CD4-positive, alpha-beta memory T cell (primary cell): Measurements from ENCODE around the gene CTSD. TPM values are rescaled to one million over a fixed set of nuclear protein-coding genes. Genes with fewer than 3 reads are reported as not detected.

Experiments used
- CTCF ChIA-PET: fragments of 350-600 bp; sonication (Branson Sonifier 250); formaldehyde crosslinking; loops from one replicate; lab custom pipeline; 2021; ENCODE audit warnings: inconsistent platforms; ENCODE audit not compliant: partially characterized antibody; lab: Charles Lee
- POLR2A ChIA-PET: fragments of 350-600 bp; sonication (Branson Sonifier 250); formaldehyde crosslinking; loops from one replicate; lab custom pipeline; 2021; ENCODE audit not compliant: partially characterized antibody; lab: Charles Lee
- DNase-seq, 5 donors: peaks; one replicate each; pipeline versions ENCODE4 v3.0.0 to v3.0.0-alpha.2; 2020 to 2022; ENCODE audit warnings: mixed read lengths in 1 of 5
- H3K27ac ChIP-seq: one replicate; pipeline ENCODE4 v1.7.0; 2013; ENCODE audit warnings: low read depth, low read length
- H3K27me3 ChIP-seq: 2 replicates; pipeline ENCODE4 v1.7.0; 2013; ENCODE audit warnings: mild to moderate bottlenecking, low read length, moderate library complexity; ENCODE audit not compliant: insufficient read depth
- H3K36me3 ChIP-seq: 2 replicates; pipeline ENCODE4 v1.7.0; 2013; ENCODE audit warnings: mild to moderate bottlenecking, low read length, moderate library complexity; ENCODE audit not compliant: insufficient read depth
- H3K4me1 ChIP-seq: 2 replicates; pipeline ENCODE4 v1.7.0; 2013; ENCODE audit warnings: mild to moderate bottlenecking, low read length, moderate library complexity; ENCODE audit not compliant: insufficient read depth
- H3K4me3 ChIP-seq, 2 donors: one replicate each; pipeline ENCODE4 v1.7.0; 2013; ENCODE audit warnings: low read length in 2 of 2, mild to moderate bottlenecking in 1 of 2
- H3K9me3 ChIP-seq, 2 donors: one replicate each; pipeline ENCODE4 v1.7.0; 2013; ENCODE audit warnings: low read length in 2 of 2, control low read depth in 1 of 2; ENCODE audit not compliant: control insufficient read depth in 1 of 2
- H3K27ac Mint-ChIP-seq, 7 donors: one replicate each; pipeline ENCODE4 v1.8.0; 2020 to 2021; ENCODE audit warnings: mixed read lengths in 7 of 7, mild to moderate bottlenecking in 6 of 7, inconsistent platforms in 3 of 7, moderate library complexity in 3 of 7
- H3K27me3 Mint-ChIP-seq, 2 donors: one replicate each; pipeline ENCODE4 v1.8.0; 2020 to 2021; ENCODE audit warnings: mixed read lengths in 2 of 2
- H3K36me3 Mint-ChIP-seq, 2 donors: one replicate each; pipeline ENCODE4 v1.8.0; 2020 to 2021; ENCODE audit warnings: mixed read lengths in 2 of 2, inconsistent platforms in 1 of 2, mild to moderate bottlenecking in 1 of 2
- H3K4me1 Mint-ChIP-seq, 4 donors: one replicate each; pipeline ENCODE4 v1.8.0; 2020 to 2021; ENCODE audit warnings: mixed read lengths in 4 of 4, mild to moderate bottlenecking in 1 of 4
- H3K4me3 Mint-ChIP-seq, 8 donors: one replicate each; pipeline ENCODE4 v1.8.0; 2020 to 2021; ENCODE audit warnings: mixed read lengths in 8 of 8, mild to moderate bottlenecking in 7 of 8, moderate library complexity in 6 of 8, inconsistent platforms in 3 of 8
- H3K9me3 Mint-ChIP-seq, 8 donors: one replicate each; pipeline ENCODE4 v1.8.0; 2020 to 2021; ENCODE audit warnings: mixed read lengths in 8 of 8, mild to moderate bottlenecking in 5 of 8, inconsistent platforms in 3 of 8, moderate library complexity in 1 of 8
- intact Hi-C: fragments of 100-400 bp; cut with micrococcal nuclease; formaldehyde crosslinking; loops from one replicate; pipeline ENCODE4 v1.15.1; 2023
- polyA plus RNA-seq, 2 donors: library from polyadenylated mRNA; unstranded; fragments of 300-500 nt; fragmentation: Illumina TruSeq; gene quantifications; one replicate each; pipeline ENCODE4 v1.2.3, GENCODE V29; 2021
- total RNA-seq, 2 experiments: library from RNA; stranded (reverse); gene quantifications; one replicate each; pipeline ENCODE4 v1.2.3, GENCODE V29; 2021

The CTSD gene
- total and polyA plus RNA-seq, 4 experiments from 2014 or later: 122 to 214 (median 171) TPM

- no peaks in the 10 kb centered on the region for H3K36me3 ChIP-seq
- Mint-ChIP-seq H3K4me1 (peaks cover 4 to 16% (median 9%) of the 10 kb centered on the region in 4 donors), H3K27ac (peak overlapping the region in 1 of 7 donors; percentile 15), H3K36me3 (no peaks in the 10 kb centered on the region), H3K9me3 (no peaks in the 10 kb centered on the region), H3K4me3 (no peak overlapping the region), H3K27me3 (no peaks in the 10 kb centered on the region)
- no peak for DNase-seq
- peaks cover 13% of the 10 kb centered on the region for H3K4me1 ChIP-seq
- intact Hi-C loops: no loop called here
- H3K27ac ChIP-seq: no peak overlapping the region
- ChIA-PET POLR2A (interaction anchor here (0.7 kb wide), 1 partner anchor 20 kb away, joined by 3 read pairs; no protein-coding TSS in a partner anchor), CTCF (interaction anchor here (1.0 to 2.7 kb wide), 4 partner anchors 15 to 225 kb away, joined by 3 to 9 read pairs (median 4); no protein-coding TSS in a partner anchor)
- H3K9me3 ChIP-seq: no peaks in the 10 kb centered on the region
- H3K4me3 ChIP-seq: no peak overlapping the region
- no peaks in the 10 kb centered on the region for H3K27me3 ChIP-seq
Measured at GRCh38 chr11:1776944-1777715, 13.4 kb upstream of the CTSD start.

- Histone ChIP-seq H3K27ac (no peak overlapping the region), H3K4me1 (peaks cover 19% of the 10 kb centered on the region), H3K36me3 (no peaks in the 10 kb centered on the region), H3K9me3 (no peaks in the 10 kb centered on the region), H3K4me3 (no peak overlapping the region), H3K27me3 (no peaks in the 10 kb centered on the region)
- POLR2A ChIA-PET: no interaction called here
- H3K4me1 Mint-ChIP-seq: peaks cover 6 to 23% (median 13%) of the 10 kb centered on the region in 4 donors
- CTCF ChIA-PET: interaction anchor here (2.7 kb wide), 1 partner anchor 82 kb away, joined by 9 read pairs; no protein-coding TSS in a partner anchor
- H3K4me3 Mint-ChIP-seq: no peak overlapping the region
- no peaks in the 10 kb centered on the region for H3K9me3 Mint-ChIP-seq
- H3K27ac Mint-ChIP-seq: no peak overlapping the region
- DNase-seq: no peak
- H3K36me3 Mint-ChIP-seq: no peaks in the 10 kb centered on the region
- intact Hi-C loops: no loop called here
- H3K27me3 Mint-ChIP-seq: no peaks in the 10 kb centered on the region
Measured at GRCh38 chr11:1776331-1776851, 12.7 kb upstream of the CTSD start.

GRCh38 chr11:1774886-1775285 is 11.2 kb upstream of the CTSD start:
- Mint-ChIP-seq H3K4me1 (peaks cover 8 to 23% (median 15%) of the 10 kb centered on the region in 4 donors), H3K4me3 (no peak overlapping the region), H3K36me3 (no peaks in the 10 kb centered on the region), H3K27ac (no peak overlapping the region), H3K9me3 (no peaks in the 10 kb centered on the region), H3K27me3 (no peaks in the 10 kb centered on the region)
- H3K4me1 ChIP-seq: peaks cover 19% of the 10 kb centered on the region
- ChIA-PET POLR2A (interaction anchor here (2.8 kb wide), 1 partner anchor 17 kb away, joined by 8 read pairs; no protein-coding TSS in a partner anchor), CTCF (interaction anchor here (3.8 kb wide), 1 partner anchor 81 kb away, joined by 26 read pairs; no protein-coding TSS in a partner anchor)
- H3K27me3 ChIP-seq: no peaks in the 10 kb centered on the region
- no peak overlapping the region for H3K27ac ChIP-seq
- H3K9me3 ChIP-seq: no peaks in the 10 kb centered on the region
- no peaks in the 10 kb centered on the region for H3K36me3 ChIP-seq
- intact Hi-C loops: no loop called here
- no peak overlapping the region for H3K4me3 ChIP-seq
- DNase-seq: no peak

GRCh38 chr11:1773994-1774550 is 10.3 kb upstream of the CTSD start:
- H3K36me3 Mint-ChIP-seq: no peaks in the 10 kb centered on the region
- Histone ChIP-seq H3K4me1 (peaks cover 19% of the 10 kb centered on the region), H3K4me3 (no peak overlapping the region), H3K9me3 (no peaks in the 10 kb centered on the region), H3K27ac (no peak overlapping the region), H3K27me3 (no peaks in the 10 kb centered on the region), H3K36me3 (no peaks in the 10 kb centered on the region)
- H3K4me3 Mint-ChIP-seq: no peak overlapping the region
- peaks cover 8 to 23% (median 15%) of the 10 kb centered on the region in 4 donors for H3K4me1 Mint-ChIP-seq
- peak overlapping the region in 1 of 7 donors; percentile 53 for H3K27ac Mint-ChIP-seq
- ChIA-PET CTCF (interaction anchor here (1.3 to 3.8 kb wide), 3 partner anchors 58 to 262 kb away, joined by 4 to 26 read pairs (median 4); no protein-coding TSS in a partner anchor), POLR2A (interaction anchor here (2.1 to 2.8 kb wide), 2 partner anchors 10 to 16 kb away, joined by 8 to 9 read pairs; partner anchors contain the start of gene CTSD)
- no peaks in the 10 kb centered on the region for H3K27me3 Mint-ChIP-seq
- DNase-seq: peak in 1 of 5 donors; percentile 29
- intact Hi-C loops: no loop called here
- no peaks in the 10 kb centered on the region for H3K9me3 Mint-ChIP-seq

GRCh38 chr11:1773131-1773993 is 9.6 kb upstream of the CTSD start:
- no peak overlapping the region for H3K4me3 Mint-ChIP-seq
- ChIA-PET POLR2A (interaction anchor here (0.6 to 2.8 kb wide), 5 partner anchors 9 to 79 kb away, joined by 3 to 9 read pairs (median 3); partner anchors contain the start of genes CTSD and LSP1), CTCF (interaction anchor here (1.3 to 3.8 kb wide), 4 partner anchors 16 to 263 kb away, joined by 4 to 26 read pairs (median 7); no protein-coding TSS in a partner anchor)
- H3K27me3 ChIP-seq: no peaks in the 10 kb centered on the region
- peaks cover 8 to 23% (median 15%) of the 10 kb centered on the region in 4 donors for H3K4me1 Mint-ChIP-seq
- no peak for DNase-seq
- no peak overlapping the region for H3K4me3 ChIP-seq
- intact Hi-C loops: no loop called here
- no peaks in the 10 kb centered on the region for H3K9me3 Mint-ChIP-seq
- H3K9me3 ChIP-seq: no peaks in the 10 kb centered on the region
- H3K27ac ChIP-seq: no peak overlapping the region
- peaks cover 19% of the 10 kb centered on the region for H3K4me1 ChIP-seq
- H3K27me3 Mint-ChIP-seq: no peaks in the 10 kb centered on the region
- no peak overlapping the region for H3K27ac Mint-ChIP-seq
- H3K36me3 Mint-ChIP-seq: no peaks in the 10 kb centered on the region
- H3K36me3 ChIP-seq: no peaks in the 10 kb centered on the region

GRCh38 chr11:1772270-1773130 is 8.8 kb upstream of the CTSD start:
- no peak overlapping the region for H3K27ac ChIP-seq
- H3K36me3 Mint-ChIP-seq: no peaks in the 10 kb centered on the region
- H3K36me3 ChIP-seq: no peaks in the 10 kb centered on the region
- no peaks in the 10 kb centered on the region for H3K27me3 Mint-ChIP-seq
- peaks cover 19% of the 10 kb centered on the region for H3K4me1 ChIP-seq
- H3K9me3 ChIP-seq: no peaks in the 10 kb centered on the region
- intact Hi-C loops: no loop called here
- peaks cover 8 to 23% (median 15%) of the 10 kb centered on the region in 4 donors for H3K4me1 Mint-ChIP-seq
- H3K4me3 Mint-ChIP-seq: peak overlapping the region; percentile 50 to 87 (median 64)
- CTCF ChIA-PET: interaction anchor here (1.2 to 3.8 kb wide), 5 partner anchors 15 to 264 kb away, joined by 4 to 26 read pairs (median 4); no protein-coding TSS in a partner anchor
- H3K27me3 ChIP-seq: no peaks in the 10 kb centered on the region
- DNase-seq: peak; percentile 29 to 70 (median 37)
- H3K27ac Mint-ChIP-seq: peak overlapping the region in 6 of 7 donors; percentile 37 to 85 (median 74)
- POLR2A ChIA-PET: interaction anchor here (0.6 to 2.8 kb wide), 5 partner anchors 8 to 80 kb away, joined by 3 to 9 read pairs (median 3); partner anchors contain the start of genes CTSD and LSP1
- H3K9me3 Mint-ChIP-seq: no peaks in the 10 kb centered on the region
- no peak overlapping the region for H3K4me3 ChIP-seq
